WTC11 (cell line): ENCODE data around the gene OCSTAMP. TPM values are rescaled to one million over a fixed set of nuclear protein-coding genes. Genes with fewer than 3 reads are reported as not detected.

Experiments used
- ATAC-seq: fragments of 200-7000 bp; cut with Tn5 transposase; 2 replicates; pipeline ENCODE4 v1.10.0; 2021; ENCODE audit warnings: mild to moderate bottlenecking, moderate library complexity
- CTCF ChIA-PET: fragments of 300-600 bp; sonication (Branson Sonifier 250); formaldehyde crosslinking; loops from one replicate; lab custom pipeline; 2021; ENCODE audit warnings: antibody characterized with exemption; lab: Charles Lee
- POLR2A ChIA-PET: fragments of 350-600 bp; sonication (Branson Sonifier 250); formaldehyde crosslinking; loops from one replicate; lab custom pipeline; 2021; ENCODE audit warnings: antibody characterized with exemption; lab: Charles Lee
- DNase-seq: peaks from one replicate; pipeline ENCODE4 v3.0.0; 2021; ENCODE audit warnings: low spot score
- H3K27ac Mint-ChIP-seq: 2 replicates; pipeline ENCODE4 v1.8.0; 2021; ENCODE audit warnings: mixed read lengths
- H3K27me3 Mint-ChIP-seq: 2 replicates; pipeline ENCODE4 v1.8.0; 2021; ENCODE audit warnings: low read depth, mild to moderate bottlenecking, moderate library complexity, mixed read lengths
- H3K36me3 Mint-ChIP-seq: 2 replicates; pipeline ENCODE4 v1.8.0; 2021; ENCODE audit warnings: mixed read lengths
- H3K4me1 Mint-ChIP-seq: 2 replicates; pipeline ENCODE4 v1.8.0; 2022; ENCODE audit warnings: mixed read lengths
- H3K4me3 Mint-ChIP-seq: 2 replicates; pipeline ENCODE4 v1.8.0; 2021; ENCODE audit warnings: mild to moderate bottlenecking, moderate library complexity, mixed read lengths
- H3K9me3 Mint-ChIP-seq: 2 replicates; pipeline ENCODE4 v1.8.0; 2021; ENCODE audit warnings: mixed read lengths
- CBFB ChIP-seq: sonication (generic); formaldehyde crosslinking; IDR thresholded peaks from 2 replicates; pipeline ENCODE4 v1.8.1; 2022; ENCODE audit warnings: mild to moderate bottlenecking, low read depth, missing genetic modification reagents
- ESRRA ChIP-seq: sonication (generic); formaldehyde crosslinking; IDR thresholded peaks from 2 replicates; pipeline ENCODE4 v1.8.1; 2022; ENCODE audit warnings: mild to moderate bottlenecking, missing genetic modification reagents, borderline replicate concordance
- ETV6 ChIP-seq: sonication (generic); formaldehyde crosslinking; IDR thresholded peaks from 2 replicates; pipeline ENCODE4 v1.8.1; 2022; ENCODE audit warnings: mild to moderate bottlenecking, missing genetic modification reagents
- FOXK1 ChIP-seq: sonication (generic); formaldehyde crosslinking; IDR thresholded peaks from 2 replicates; pipeline ENCODE4 v1.8.0; 2022; ENCODE audit warnings: mild to moderate bottlenecking, moderate library complexity, missing genetic modification reagents
- GRHL2 ChIP-seq: fragments of 250-450 bp; sonication (Bioruptor Pico); IDR thresholded peaks from 2 replicates; pipeline ENCODE4 v1.8.0; 2022; ENCODE audit warnings: mild to moderate bottlenecking, moderate library complexity; ENCODE audit not compliant: insufficient replicate concordance, severe bottlenecking
- OVOL2 ChIP-seq: fragments of 250-450 bp; sonication (Bioruptor Pico); IDR thresholded peaks from 2 replicates; pipeline ENCODE4 v1.9.0; 2021; ENCODE audit warnings: mild to moderate bottlenecking, borderline replicate concordance
- PRRX2 ChIP-seq: fragments of 250-450 bp; sonication (Bioruptor Pico); IDR thresholded peaks from 2 replicates; pipeline ENCODE4 v1.8.0; 2021; ENCODE audit warnings: mild to moderate bottlenecking
- RELA ChIP-seq: sonication (generic); formaldehyde crosslinking; IDR thresholded peaks from 2 replicates; pipeline ENCODE4 v1.8.1; 2022; ENCODE audit warnings: missing genetic modification reagents, mild to moderate bottlenecking, borderline replicate concordance
- SMAD4 ChIP-seq: sonication (generic); formaldehyde crosslinking; IDR thresholded peaks from 2 replicates; pipeline ENCODE4 v1.8.0; 2022; ENCODE audit warnings: mild to moderate bottlenecking, missing genetic modification reagents
- SP1 ChIP-seq: sonication (generic); formaldehyde crosslinking; conservative IDR thresholded peaks from 2 replicates; pipeline ENCODE4 v1.8.1; 2022; ENCODE audit warnings: missing genetic modification reagents
- USF1 ChIP-seq: sonication (generic); formaldehyde crosslinking; IDR thresholded peaks from 2 replicates; pipeline ENCODE4 v1.8.0; 2022; ENCODE audit warnings: mild to moderate bottlenecking, missing genetic modification reagents
- ZNF138 ChIP-seq: sonication (generic); formaldehyde crosslinking; conservative IDR thresholded peaks from 2 replicates; pipeline ENCODE4 v1.8.1; 2022; ENCODE audit warnings: mild to moderate bottlenecking, moderate library complexity, missing genetic modification reagents
- ZNF263 ChIP-seq: sonication (generic); formaldehyde crosslinking; IDR thresholded peaks from 2 replicates; pipeline ENCODE4 v1.8.1; 2022; ENCODE audit warnings: low read depth, mild to moderate bottlenecking, moderate library complexity, missing genetic modification reagents
- ZNF425 ChIP-seq: fragments of 250-450 bp; sonication (Bioruptor Pico); conservative IDR thresholded peaks from 2 replicates; pipeline ENCODE4 v1.9.0; 2021; ENCODE audit warnings: mild to moderate bottlenecking
- total RNA-seq: library from RNA; stranded (reverse); gene quantifications from 3 replicates; pipeline ENCODE4 v1.2.3, GENCODE V29; 2021
- TF ChIP-seq, protein P1 (sequence below): fragments of 250-450 bp; sonication (Bioruptor Pico); IDR thresholded peaks from 2 replicates; pipeline ENCODE4 v1.9.0; 2021; ENCODE audit warnings: mild to moderate bottlenecking
- TF ChIP-seq, protein P2 (sequence below): sonication (generic); formaldehyde crosslinking; IDR thresholded peaks from 2 replicates; pipeline ENCODE4 v1.8.1; 2023; ENCODE audit warnings: mild to moderate bottlenecking, missing genetic modification reagents, moderate library complexity
- TF ChIP-seq, protein P3 (sequence below): sonication (generic); formaldehyde crosslinking; conservative IDR thresholded peaks from 2 replicates; pipeline ENCODE4 v1.8.1; 2023; ENCODE audit warnings: mild to moderate bottlenecking, low read depth, missing genetic modification reagents, moderate library complexity
- TF ChIP-seq, protein P4 (sequence below): sonication (generic); formaldehyde crosslinking; IDR thresholded peaks from 2 replicates; pipeline ENCODE4 v1.8.1; 2023; ENCODE audit warnings: mild to moderate bottlenecking, missing genetic modification reagents
- TF ChIP-seq, protein P5 (sequence below): sonication (generic); formaldehyde crosslinking; IDR thresholded peaks from 2 replicates; pipeline ENCODE4 v1.8.0; 2022; ENCODE audit warnings: mild to moderate bottlenecking, missing genetic modification reagents

OCSTAMP gene
- total RNA-seq, 1 experiment from 2014 or later = not detected

DNA sequence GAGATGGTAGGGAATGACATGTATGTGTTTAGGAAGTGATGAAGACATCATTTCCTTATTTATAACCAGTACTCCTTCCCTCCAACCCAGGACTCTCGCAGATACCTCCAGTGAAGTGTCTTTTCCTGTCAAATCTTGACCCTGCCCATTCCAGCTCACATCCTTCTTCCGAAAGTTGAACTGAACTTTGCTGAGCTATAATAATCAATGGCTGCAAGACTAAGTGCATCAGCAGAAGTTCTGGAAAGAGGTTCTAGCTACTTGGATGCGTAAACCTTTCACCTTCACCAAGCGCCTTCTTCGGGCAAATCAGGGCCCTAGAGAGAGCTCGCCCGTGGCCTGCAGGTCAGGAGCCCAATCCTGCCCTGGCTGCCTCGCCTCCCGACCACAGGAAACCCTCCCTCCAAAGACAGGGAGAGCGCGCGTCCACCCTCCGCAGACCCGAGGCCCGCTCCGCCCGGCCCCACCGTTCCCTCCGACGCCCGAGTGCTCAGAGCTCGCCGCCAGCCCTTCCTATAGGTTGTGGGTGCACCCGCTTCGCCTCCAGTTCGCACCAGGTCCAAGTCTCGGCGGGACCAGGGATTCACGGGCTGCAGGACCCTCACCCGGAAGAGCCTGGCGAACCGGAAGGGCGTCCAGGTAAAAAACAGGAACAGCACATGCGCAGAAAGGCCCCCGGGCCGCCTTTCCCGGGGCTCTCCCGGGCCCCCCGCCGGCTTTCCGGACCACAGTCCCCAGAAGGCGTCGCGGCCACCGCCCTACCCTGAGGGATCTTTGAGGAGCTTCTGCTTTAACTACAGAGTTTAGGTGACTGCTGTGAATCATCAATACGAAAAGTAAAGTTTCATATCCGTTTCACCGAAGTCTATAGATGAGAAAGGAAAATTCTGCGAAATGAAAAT is 37.3 kb downstream of the OCSTAMP start, which contains the start of gene ZNF334 (continued):
- TF ChIP-seq, protein P1, sequence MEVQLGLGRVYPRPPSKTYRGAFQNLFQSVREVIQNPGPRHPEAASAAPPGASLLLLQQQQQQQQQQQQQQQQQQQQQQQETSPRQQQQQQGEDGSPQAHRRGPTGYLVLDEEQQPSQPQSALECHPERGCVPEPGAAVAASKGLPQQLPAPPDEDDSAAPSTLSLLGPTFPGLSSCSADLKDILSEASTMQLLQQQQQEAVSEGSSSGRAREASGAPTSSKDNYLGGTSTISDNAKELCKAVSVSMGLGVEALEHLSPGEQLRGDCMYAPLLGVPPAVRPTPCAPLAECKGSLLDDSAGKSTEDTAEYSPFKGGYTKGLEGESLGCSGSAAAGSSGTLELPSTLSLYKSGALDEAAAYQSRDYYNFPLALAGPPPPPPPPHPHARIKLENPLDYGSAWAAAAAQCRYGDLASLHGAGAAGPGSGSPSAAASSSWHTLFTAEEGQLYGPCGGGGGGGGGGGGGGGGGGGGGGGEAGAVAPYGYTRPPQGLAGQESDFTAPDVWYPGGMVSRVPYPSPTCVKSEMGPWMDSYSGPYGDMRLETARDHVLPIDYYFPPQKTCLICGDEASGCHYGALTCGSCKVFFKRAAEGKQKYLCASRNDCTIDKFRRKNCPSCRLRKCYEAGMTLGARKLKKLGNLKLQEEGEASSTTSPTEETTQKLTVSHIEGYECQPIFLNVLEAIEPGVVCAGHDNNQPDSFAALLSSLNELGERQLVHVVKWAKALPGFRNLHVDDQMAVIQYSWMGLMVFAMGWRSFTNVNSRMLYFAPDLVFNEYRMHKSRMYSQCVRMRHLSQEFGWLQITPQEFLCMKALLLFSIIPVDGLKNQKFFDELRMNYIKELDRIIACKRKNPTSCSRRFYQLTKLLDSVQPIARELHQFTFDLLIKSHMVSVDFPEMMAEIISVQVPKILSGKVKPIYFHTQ (CRISPR knock-in tag) = no peak
- TF ChIP-seq, protein P2, sequence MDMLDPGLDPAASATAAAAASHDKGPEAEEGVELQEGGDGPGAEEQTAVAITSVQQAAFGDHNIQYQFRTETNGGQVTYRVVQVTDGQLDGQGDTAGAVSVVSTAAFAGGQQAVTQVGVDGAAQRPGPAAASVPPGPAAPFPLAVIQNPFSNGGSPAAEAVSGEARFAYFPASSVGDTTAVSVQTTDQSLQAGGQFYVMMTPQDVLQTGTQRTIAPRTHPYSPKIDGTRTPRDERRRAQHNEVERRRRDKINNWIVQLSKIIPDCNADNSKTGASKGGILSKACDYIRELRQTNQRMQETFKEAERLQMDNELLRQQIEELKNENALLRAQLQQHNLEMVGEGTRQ (CRISPR knock-in tag) = no peak
- TF ChIP-seq FOXK1 (CRISPR knock-in tag) = peak; percentile 65; the same call in 1 of the 2 replicates
- TF ChIP-seq, protein P3, sequence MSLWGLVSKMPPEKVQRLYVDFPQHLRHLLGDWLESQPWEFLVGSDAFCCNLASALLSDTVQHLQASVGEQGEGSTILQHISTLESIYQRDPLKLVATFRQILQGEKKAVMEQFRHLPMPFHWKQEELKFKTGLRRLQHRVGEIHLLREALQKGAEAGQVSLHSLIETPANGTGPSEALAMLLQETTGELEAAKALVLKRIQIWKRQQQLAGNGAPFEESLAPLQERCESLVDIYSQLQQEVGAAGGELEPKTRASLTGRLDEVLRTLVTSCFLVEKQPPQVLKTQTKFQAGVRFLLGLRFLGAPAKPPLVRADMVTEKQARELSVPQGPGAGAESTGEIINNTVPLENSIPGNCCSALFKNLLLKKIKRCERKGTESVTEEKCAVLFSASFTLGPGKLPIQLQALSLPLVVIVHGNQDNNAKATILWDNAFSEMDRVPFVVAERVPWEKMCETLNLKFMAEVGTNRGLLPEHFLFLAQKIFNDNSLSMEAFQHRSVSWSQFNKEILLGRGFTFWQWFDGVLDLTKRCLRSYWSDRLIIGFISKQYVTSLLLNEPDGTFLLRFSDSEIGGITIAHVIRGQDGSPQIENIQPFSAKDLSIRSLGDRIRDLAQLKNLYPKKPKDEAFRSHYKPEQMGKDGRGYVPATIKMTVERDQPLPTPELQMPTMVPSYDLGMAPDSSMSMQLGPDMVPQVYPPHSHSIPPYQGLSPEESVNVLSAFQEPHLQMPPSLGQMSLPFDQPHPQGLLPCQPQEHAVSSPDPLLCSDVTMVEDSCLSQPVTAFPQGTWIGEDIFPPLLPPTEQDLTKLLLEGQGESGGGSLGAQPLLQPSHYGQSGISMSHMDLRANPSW (CRISPR knock-in tag) = 0 out of 2 replicates have a peak, but pooled peaks have one; percentile 22
- no peak for TF ChIP-seq CBFB (CRISPR knock-in tag)
- peak; percentile 53; the same call in 1 of the 2 replicates for TF ChIP-seq SP1 (CRISPR knock-in tag)
- no peak for TF ChIP-seq ESRRA (CRISPR knock-in tag)
- TF ChIP-seq ZNF263 = no peak
- no peak for TF ChIP-seq GRHL2 (CRISPR knock-in tag)
- TF ChIP-seq, protein P4, sequence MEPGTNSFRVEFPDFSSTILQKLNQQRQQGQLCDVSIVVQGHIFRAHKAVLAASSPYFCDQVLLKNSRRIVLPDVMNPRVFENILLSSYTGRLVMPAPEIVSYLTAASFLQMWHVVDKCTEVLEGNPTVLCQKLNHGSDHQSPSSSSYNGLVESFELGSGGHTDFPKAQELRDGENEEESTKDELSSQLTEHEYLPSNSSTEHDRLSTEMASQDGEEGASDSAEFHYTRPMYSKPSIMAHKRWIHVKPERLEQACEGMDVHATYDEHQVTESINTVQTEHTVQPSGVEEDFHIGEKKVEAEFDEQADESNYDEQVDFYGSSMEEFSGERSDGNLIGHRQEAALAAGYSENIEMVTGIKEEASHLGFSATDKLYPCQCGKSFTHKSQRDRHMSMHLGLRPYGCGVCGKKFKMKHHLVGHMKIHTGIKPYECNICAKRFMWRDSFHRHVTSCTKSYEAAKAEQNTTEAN (CRISPR knock-in tag) = peak; percentile 74; the same call in 1 of the 2 replicates
- TF ChIP-seq USF1 (CRISPR knock-in tag) = 0 out of 2 replicates have a peak, but pooled peaks have one; percentile 24
- no peak for TF ChIP-seq ZNF138
- TF ChIP-seq OVOL2 (CRISPR knock-in tag) = no peak

DNA sequence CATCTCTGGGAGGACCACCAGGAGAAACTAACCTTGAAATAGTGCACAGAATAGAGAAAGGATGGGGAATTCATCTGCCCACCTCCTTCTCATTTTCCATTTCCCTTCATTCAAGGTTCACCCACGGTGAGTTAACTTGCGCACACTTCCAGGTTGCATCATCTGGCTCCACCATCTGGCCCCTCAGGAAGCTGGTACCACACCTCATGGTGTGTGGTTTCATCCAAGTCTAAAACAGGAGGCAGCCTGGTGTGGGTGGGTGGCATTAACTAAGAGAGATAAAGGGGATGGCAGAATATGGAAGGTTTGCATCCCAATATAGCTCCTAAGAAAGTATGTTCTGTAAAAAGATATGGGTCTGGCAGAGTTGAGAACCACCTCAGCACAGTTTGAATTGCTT is 40.9 kb downstream of the OCSTAMP start:
- H3K4me1 Mint-ChIP-seq = peaks cover 4% of the 10 kb centered on the region
- TF ChIP-seq RELA (CRISPR knock-in tag) (no peak), GRHL2 (CRISPR knock-in tag) (no peak), SMAD4 (CRISPR knock-in tag) (no peak), ZNF425 (CRISPR knock-in tag) (no peak), ETV6 (CRISPR knock-in tag) (no peak), PRRX2 (no peak)
- TF ChIP-seq, protein P1 (CRISPR knock-in tag) = no peak
- TF ChIP-seq, protein P5, sequence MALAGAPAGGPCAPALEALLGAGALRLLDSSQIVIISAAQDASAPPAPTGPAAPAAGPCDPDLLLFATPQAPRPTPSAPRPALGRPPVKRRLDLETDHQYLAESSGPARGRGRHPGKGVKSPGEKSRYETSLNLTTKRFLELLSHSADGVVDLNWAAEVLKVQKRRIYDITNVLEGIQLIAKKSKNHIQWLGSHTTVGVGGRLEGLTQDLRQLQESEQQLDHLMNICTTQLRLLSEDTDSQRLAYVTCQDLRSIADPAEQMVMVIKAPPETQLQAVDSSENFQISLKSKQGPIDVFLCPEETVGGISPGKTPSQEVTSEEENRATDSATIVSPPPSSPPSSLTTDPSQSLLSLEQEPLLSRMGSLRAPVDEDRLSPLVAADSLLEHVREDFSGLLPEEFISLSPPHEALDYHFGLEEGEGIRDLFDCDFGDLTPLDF (CRISPR knock-in tag) = no peak

More for the DNA sequence above, 40.9 kb downstream of the OCSTAMP start:
- no peak overlapping the region for H3K4me3 Mint-ChIP-seq
- H3K27ac Mint-ChIP-seq = no peak overlapping the region
- no peak for DNase-seq
- POLR2A ChIA-PET = no interaction called here
- CTCF ChIA-PET = no interaction called here
- no peak for ATAC-seq
- H3K9me3 Mint-ChIP-seq = peaks cover 38% of the 10 kb centered on the region
- no peaks in the 10 kb centered on the region for H3K27me3 Mint-ChIP-seq
- peaks cover 61% of the 10 kb centered on the region for H3K36me3 Mint-ChIP-seq
